ENCODE measurements around the gene GPR42.

Gene GPR42

DNA sequence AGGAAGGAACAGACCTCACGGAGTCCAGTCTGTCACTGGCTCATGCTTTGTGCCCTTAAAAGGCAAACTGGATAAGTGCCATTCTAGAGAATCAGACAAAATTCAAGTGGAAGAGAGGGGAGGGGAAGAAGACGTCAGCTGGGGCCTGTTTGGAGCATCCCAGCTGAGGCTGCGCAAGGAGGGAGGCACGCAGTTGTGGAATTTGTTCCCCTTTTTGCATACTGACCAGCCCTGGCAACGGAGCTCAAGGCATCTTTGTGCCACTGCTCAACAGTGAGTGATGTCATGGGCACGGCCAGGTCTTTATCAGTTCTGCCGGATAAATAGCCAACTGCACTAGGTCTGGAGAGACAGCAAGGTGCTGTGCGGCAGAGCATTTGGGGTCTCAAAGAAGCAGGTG, at the start of gene GPR42:
TSS of gene GPR42 (plus strand) at position 347 of the 400 bp plus-strand sequence. CDS start 292 bp downstream, outside the sequence.
- no peak for TF ChIP-seq CTCF (IDR thresholded peaks at IDR 0.05; ENCODE audit: insufficient read depth, low read depth, low read length, missing control alignments)
- H3K4me3 ChIP-seq (ENCODE audit: low read length) = no peak within 1 kb of the TSS
- DNase-seq (ENCODE audit: low read depth) = no peak

DNA sequence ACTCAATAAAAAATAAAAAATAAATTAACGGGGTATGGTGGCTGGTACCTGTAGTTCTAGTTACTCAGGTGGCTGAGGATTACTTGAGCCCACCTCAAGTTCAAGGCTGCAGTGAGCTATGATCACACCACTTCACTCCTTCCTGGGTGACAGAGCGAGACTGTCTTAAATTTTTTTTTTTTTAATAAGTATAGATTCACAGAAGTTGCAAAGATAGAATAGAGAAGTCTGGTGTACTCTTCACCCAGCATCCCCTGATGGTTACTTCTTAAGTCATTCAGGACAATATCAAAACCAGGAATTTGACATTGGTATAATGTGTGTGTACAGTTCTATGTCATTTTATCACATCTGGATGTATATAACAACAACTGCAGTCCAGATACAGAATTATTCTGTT, 49.6 kb upstream of the GPR42 start:
- DNase-seq (ENCODE audit: low read depth) = no peak
- TF ChIP-seq CTCF (IDR thresholded peaks at IDR 0.05; ENCODE audit: insufficient read depth, low read depth, low read length, missing control alignments) = no peak
- no peak overlapping the region for H3K4me3 ChIP-seq (ENCODE audit: low read length)

- no peak for TF ChIP-seq CTCF (IDR thresholded peaks at IDR 0.05; ENCODE audit: insufficient read depth, low read depth, low read length, missing control alignments)
- no peak overlapping the region for H3K4me3 ChIP-seq (ENCODE audit: low read length)
- DNase-seq (ENCODE audit: low read depth) = no peak
Observed at GRCh38 chr19:35322014-35322413, 48.9 kb upstream of the GPR42 start.

DNA sequence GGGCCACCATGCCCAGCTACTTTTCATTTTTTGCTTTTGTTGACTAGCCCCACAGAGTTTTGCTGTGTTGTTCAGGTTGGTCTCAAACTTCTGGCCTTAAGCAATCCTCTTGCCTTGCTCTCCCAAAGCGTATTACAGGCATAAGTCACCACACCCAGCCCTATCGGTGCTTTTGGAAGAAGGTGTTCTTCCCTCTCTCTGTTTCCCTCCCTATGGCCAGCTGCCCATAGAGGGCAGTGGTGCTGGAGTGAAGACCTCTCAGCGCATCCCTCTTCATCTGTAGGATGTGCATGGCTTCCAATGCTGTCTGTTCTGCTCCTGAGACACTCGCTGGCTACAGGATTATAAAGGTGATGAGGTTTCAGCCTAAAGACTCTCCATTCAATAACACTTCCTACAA, 43.2 kb upstream of the GPR42 start:
- H3K4me3 ChIP-seq (ENCODE audit: low read length) = no peak overlapping the region
- TF ChIP-seq CTCF (IDR thresholded peaks at IDR 0.05; ENCODE audit: insufficient read depth, low read depth, low read length, missing control alignments) = peak; percentile 13
- no peak for DNase-seq (ENCODE audit: low read depth)

DNA sequence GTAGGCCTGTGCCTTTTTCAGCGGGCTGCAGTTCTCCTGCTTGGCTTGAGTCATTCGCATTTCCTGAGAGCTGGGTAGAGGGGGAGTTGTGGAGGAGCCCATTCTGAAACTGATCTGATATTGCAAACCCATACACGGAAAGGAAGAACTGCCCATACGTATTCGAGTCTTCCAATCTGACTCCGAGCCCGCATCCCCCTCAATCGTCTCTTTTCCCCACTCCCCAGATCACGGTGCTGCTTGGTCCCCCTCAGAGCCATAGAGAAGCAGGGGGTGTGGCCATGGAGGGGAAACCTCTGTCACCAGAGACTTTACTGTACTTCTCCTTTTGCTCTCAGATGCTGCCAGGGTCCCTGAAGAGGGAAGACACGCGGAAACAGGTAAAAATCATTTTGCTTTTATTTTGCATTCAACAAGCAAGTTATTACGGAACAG, 42.0 kb upstream of the GPR42 start, which contains the start of gene CD22:
TSS of gene CD22 (plus strand) at position 337 of the 435 bp plus-strand sequence. CDS start 2,854 bp downstream, outside the sequence.
- no peak within 1 kb of the TSS for H3K4me3 ChIP-seq (ENCODE audit: low read length)
- DNase-seq (ENCODE audit: low read depth) = no peak
- no peak for TF ChIP-seq CTCF (IDR thresholded peaks at IDR 0.05; ENCODE audit: insufficient read depth, low read depth, low read length, missing control alignments)

DNA sequence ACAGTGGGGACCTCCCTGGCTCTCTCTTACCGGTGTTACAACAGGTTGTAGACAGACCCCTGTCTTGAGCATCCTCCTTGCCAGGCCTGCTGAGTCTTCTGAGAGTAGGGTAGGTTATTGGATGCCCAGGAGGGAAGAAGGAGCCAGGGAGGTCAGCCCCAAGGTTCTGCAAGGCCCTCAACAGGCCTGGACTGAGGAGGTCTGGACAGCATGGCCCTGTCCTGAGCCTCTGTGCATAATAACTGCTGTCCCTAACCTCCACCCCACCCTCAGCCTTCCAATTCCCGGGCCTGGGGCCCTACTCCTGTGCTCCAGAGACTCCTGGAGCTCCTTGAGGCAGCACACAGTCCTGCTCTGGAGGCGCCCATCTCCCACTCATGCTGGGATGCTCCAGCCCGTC, 41.5 kb upstream of the GPR42 start:
- no peak overlapping the region for H3K4me3 ChIP-seq (ENCODE audit: low read length)
- DNase-seq (ENCODE audit: low read depth) = no peak
- no peak for TF ChIP-seq CTCF (IDR thresholded peaks at IDR 0.05; ENCODE audit: insufficient read depth, low read depth, low read length, missing control alignments)

DNA sequence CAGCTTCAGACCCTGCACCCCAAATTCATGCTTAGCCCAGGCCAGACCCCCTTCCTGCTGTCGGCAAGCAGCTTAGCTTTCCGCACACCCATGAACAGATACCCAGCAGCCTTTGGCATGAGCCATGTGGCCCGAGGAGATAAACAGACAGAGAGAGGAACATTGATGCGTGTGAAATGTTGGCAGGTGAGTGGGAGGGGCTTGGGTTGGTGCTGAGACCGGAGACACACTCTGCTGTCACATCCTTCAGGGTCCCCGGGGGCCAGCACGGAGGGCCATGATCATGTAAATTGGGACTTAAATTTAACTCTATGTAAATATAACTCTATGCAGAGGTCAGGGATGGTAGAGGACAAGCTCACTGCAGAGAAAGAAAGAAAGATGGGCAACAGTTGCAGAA, 40.4 kb upstream of the GPR42 start:
- no peak for TF ChIP-seq CTCF (IDR thresholded peaks at IDR 0.05; ENCODE audit: insufficient read depth, low read depth, low read length, missing control alignments)
- no peak overlapping the region for H3K4me3 ChIP-seq (ENCODE audit: low read length)
- no peak for DNase-seq (ENCODE audit: low read depth)
